A673 (cell line): ENCODE results near the gene NACA2. TPM values are rescaled to one million over a fixed set of nuclear protein-coding genes. Genes with fewer than 3 reads are reported as not detected.

Experiments
- BruUV-seq: library from RNA; stranded (reverse); fragments of 400-500 nt; replicated peaks from 2 replicates; lab custom pipeline; 2021; lab: Mats Ljungman, UMichigan
- CTCF ChIA-PET: fragments of 300-600 bp; sonication (Branson Sonifier 250); formaldehyde crosslinking; loops from one replicate; lab custom pipeline; 2022; ENCODE audit warnings: antibody characterized with exemption; lab: Charles Lee
- POLR2A ChIA-PET: fragments of 300-600 bp; sonication (Branson Sonifier 250); formaldehyde crosslinking; loops from one replicate; lab custom pipeline; 2022; ENCODE audit warnings: antibody characterized with exemption; ENCODE audit not compliant: low non-redundant PET; lab: Charles Lee
- DNase-seq: peaks from one replicate; pipeline ENCODE4 v3.0.0-alpha.2; 2015; ENCODE audit warnings: low spot score
- H3K27ac ChIP-seq: fragments of 200-600 bp; sonication (generic); 2 replicates; pipeline ENCODE4 v1.5.1; 2016; ENCODE audit warnings: mixed run types, low read depth, mild to moderate bottlenecking, mixed read lengths, antibody characterized with exemption, low read length; ENCODE audit not compliant: poor library complexity, severe bottlenecking
- H3K27me3 ChIP-seq: fragments of 200-600 bp; sonication (generic); replicated peaks from 2 replicates; pipeline ENCODE4 v1.6.1; 2017; ENCODE audit warnings: mixed run types, low read depth, mild to moderate bottlenecking, mixed read lengths, antibody characterized with exemption, low read length; ENCODE audit not compliant: insufficient read depth, poor library complexity
- H3K36me3 ChIP-seq: fragments of 200-600 bp; sonication (generic); 2 replicates; pipeline ENCODE4 v1.6.1; 2016; ENCODE audit warnings: mixed run types, mild to moderate bottlenecking, mixed read lengths, antibody characterized with exemption, low read length; ENCODE audit not compliant: insufficient read depth, poor library complexity, severe bottlenecking
- H3K4me1 ChIP-seq: fragments of 200-600 bp; sonication (generic); 2 replicates; pipeline ENCODE4 v1.6.1; 2017; ENCODE audit warnings: mixed run types, mild to moderate bottlenecking, mixed read lengths, antibody characterized with exemption, low read length; ENCODE audit not compliant: insufficient read depth, poor library complexity, severe bottlenecking
- H3K4me3 ChIP-seq: fragments of 200-600 bp; sonication (generic); 2 replicates; pipeline ENCODE4 v1.5.1; 2016; ENCODE audit warnings: low read depth, mixed run types, mild to moderate bottlenecking, mixed read lengths, low read length; ENCODE audit not compliant: poor library complexity, severe bottlenecking
- H3K9me3 ChIP-seq: fragments of 200-600 bp; sonication (generic); 2 replicates; pipeline ENCODE4 v1.6.1; 2016; ENCODE audit warnings: mixed run types, low read depth, mild to moderate bottlenecking, mixed read lengths, antibody characterized with exemption, low read length; ENCODE audit not compliant: poor library complexity, severe bottlenecking
- CTCF ChIP-seq: fragments of 300-800, 200-600 bp; sonication (generic); conservative IDR thresholded peaks from 2 replicates; pipeline ENCODE4 v1.5.1; 2017; ENCODE audit warnings: low read depth, mild to moderate bottlenecking, antibody characterized with exemption, low read length, moderate library complexity, mixed read lengths
- EZH2 ChIP-seq: fragments of 200-600 bp; sonication (generic); IDR thresholded peaks from 2 replicates; pipeline ENCODE4 v1.6.1; 2017; ENCODE audit warnings: borderline replicate concordance, low read depth, mild to moderate bottlenecking, mixed read lengths, antibody characterized with exemption, low read length; ENCODE audit not compliant: poor library complexity, severe bottlenecking
- intact Hi-C: fragments of 100-400 bp; cut with micrococcal nuclease; formaldehyde crosslinking; loops from one replicate; pipeline ENCODE4 v1.10.0; 2022; ENCODE audit not compliant: unreplicated experiment
- total RNA-seq: library from RNA; stranded (reverse); gene quantifications from 2 replicates; pipeline ENCODE4 v1.2.3, GENCODE V29; 2021

The NACA2 gene
- total RNA-seq, 1 experiment from 2014 or later = not detected

- DNase-seq = no peak
- ChIA-PET POLR2A (no interaction called here), CTCF (no interaction called here)
- H3K9me3 ChIP-seq = peaks cover 15% of the 10 kb centered on the region
- no peaks in the 10 kb centered on the region for H3K36me3 ChIP-seq
- no peaks in the 10 kb centered on the region for H3K27me3 ChIP-seq
- no TSS peak for BruUV-seq
- no peak overlapping the region for H3K27ac ChIP-seq
- H3K4me3 ChIP-seq = no peak overlapping the region
- intact Hi-C loops = no loop called here
- no peak for TF ChIP-seq EZH2
- no peak for TF ChIP-seq CTCF
- no peaks in the 10 kb centered on the region for H3K4me1 ChIP-seq
Observed at GRCh38 chr17:61621317-61621716, 30.3 kb upstream of the NACA2 start.

GRCh38 chr17:61619953-61620352, 28.9 kb upstream of the NACA2 start:
- TF ChIP-seq EZH2 (no peak), CTCF (no peak)
- ChIA-PET CTCF (no interaction called here), POLR2A (no interaction called here)
- H3K4me1 ChIP-seq = no peaks in the 10 kb centered on the region
- no peak for DNase-seq
- no peaks in the 10 kb centered on the region for H3K36me3 ChIP-seq
- H3K4me3 ChIP-seq = no peak overlapping the region
- H3K27me3 ChIP-seq = no peaks in the 10 kb centered on the region
- BruUV-seq = no TSS peak
- intact Hi-C loops = no loop called here
- no peak overlapping the region for H3K27ac ChIP-seq
- H3K9me3 ChIP-seq = peaks cover 15% of the 10 kb centered on the region

- Histone ChIP-seq H3K27me3 (no peaks in the 10 kb centered on the region), H3K36me3 (no peaks in the 10 kb centered on the region), H3K4me3 (no peak overlapping the region), H3K9me3 (peaks cover 15% of the 10 kb centered on the region), H3K4me1 (no peaks in the 10 kb centered on the region), H3K27ac (no peak overlapping the region)
- no TSS peak for BruUV-seq
- ChIA-PET CTCF (no interaction called here), POLR2A (no interaction called here)
- no peak for TF ChIP-seq EZH2
- intact Hi-C loops = no loop called here
- peak; percentile 1 for DNase-seq
Observed at GRCh38 chr17:61619493-61619892, 28.5 kb upstream of the NACA2 start.

- DNase-seq = no peak
- Histone ChIP-seq H3K36me3 (no peaks in the 10 kb centered on the region), H3K27ac (no peak overlapping the region), H3K27me3 (no peaks in the 10 kb centered on the region), H3K4me3 (no peak overlapping the region), H3K4me1 (no peaks in the 10 kb centered on the region), H3K9me3 (peaks cover 15% of the 10 kb centered on the region)
- TF ChIP-seq EZH2 = no peak
- no peak for TF ChIP-seq CTCF
- ChIA-PET POLR2A (no interaction called here), CTCF (no interaction called here)
- intact Hi-C loops = no loop called here
- no TSS peak for BruUV-seq
Observed at GRCh38 chr17:61618950-61619349, 27.9 kb upstream of the NACA2 start.
